AML-193 (cell line): ENCODE measurements around the gene WNT9B.

Source experiments
- DNase-seq, 2 experiments: peaks; one replicate each; lab custom pipeline; 2025; lab: John Stamatoyannopoulos, UW

The WNT9B gene

DNA sequence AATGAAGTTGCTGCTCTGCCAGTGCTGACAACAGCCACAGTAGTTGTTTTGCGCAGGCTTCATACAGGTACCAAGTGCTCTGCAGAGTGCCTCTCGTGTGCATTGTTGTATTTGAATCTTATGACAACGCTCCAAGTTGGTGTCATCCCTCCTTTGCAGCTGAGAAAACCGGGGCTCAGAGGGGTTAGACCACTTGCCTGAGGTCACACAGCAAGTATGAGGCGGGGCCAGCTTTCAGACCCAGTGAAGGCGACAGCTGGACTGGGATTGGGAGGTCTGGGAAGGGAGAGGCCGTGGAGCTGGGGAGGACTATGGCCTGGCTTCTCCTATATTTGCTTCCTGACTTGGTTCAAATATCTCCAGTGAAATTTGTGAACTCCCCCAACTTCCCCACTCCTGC is 33.2 kb downstream of the WNT9B start:
- no peak for DNase-seq

- no peak for DNase-seq
Observed at GRCh38 chr17:46885415-46886309, 34.3 kb downstream of the WNT9B start.

DNA sequence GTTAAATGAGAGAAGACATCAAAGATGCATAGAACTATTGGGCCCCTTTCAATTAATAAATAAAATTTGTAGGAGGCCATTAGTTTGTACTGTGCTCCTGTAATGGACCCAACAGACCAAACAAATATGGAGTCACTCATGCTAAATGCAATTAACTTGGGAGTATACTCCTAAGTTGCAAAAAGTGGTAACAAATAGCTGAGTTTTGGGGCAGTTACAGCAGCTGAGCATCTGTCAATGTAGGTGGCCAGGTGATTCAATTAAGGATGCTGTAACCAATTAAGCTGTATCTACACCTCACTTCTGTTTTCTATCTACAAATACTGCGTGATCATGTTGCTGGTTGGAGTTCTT is 34.9 kb downstream of the WNT9B start:
- DNase-seq = no peak

DNA sequence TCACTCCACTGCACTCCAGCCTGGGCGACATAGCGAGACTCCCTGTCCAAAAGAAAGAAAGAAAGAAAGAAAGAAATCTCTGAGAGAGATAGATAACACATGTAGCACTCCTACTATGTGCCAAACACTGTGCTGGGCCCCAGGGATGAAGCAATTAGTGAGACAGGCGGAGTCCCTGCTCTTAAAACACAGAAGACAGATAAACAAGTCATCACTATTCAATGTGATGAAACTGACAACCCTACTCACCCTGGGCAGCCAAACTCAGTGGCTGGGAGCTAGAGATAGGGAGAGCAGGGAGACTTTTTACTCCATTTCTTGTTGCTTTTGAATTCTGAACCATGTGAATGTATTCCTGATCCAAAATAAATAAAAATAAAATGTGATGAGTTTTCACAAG is 36.3 kb downstream of the WNT9B start:
- DNase-seq = no peak

GRCh38 chr17:46888727-46889126 is 37.3 kb downstream of the WNT9B start:
- DNase-seq = no peak

GRCh38 chr17:46889519-46889918 is 38.1 kb downstream of the WNT9B start:
- no peak for DNase-seq

DNA sequence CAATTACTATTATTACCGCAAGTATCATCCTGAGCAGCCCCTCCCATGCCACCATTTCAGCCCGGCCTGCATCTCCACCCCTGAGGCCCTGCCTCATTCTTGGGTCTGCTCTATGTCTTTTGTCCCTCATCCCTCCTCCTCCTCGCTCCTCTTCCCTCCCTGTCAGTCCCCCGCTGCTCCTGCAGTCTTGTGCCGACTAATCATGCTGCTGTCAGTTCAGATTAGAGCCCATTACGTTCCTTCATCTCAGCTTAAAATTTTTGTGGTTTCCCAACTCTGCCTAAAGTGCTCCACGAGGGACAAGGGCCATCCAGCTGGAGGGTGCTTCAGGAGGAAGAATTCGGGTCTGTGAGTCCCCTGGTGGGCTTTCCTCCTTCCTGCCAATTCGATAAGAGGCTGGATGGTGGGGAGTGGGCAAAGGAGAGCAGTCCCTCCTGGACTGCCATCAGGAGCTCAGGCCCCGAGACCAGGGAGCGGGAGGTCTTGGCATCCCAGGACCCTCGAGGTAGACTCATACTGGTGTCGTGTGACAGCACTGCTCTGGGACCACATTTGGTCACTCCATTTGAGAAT is 38.7 kb downstream of the WNT9B start:
- DNase-seq = no peak

GRCh38 chr17:46890638-46891037 is 39.3 kb downstream of the WNT9B start:
- no peak for DNase-seq

- DNase-seq = no peak
Observed at GRCh38 chr17:46892192-46892703, 40.9 kb downstream of the WNT9B start.

DNA sequence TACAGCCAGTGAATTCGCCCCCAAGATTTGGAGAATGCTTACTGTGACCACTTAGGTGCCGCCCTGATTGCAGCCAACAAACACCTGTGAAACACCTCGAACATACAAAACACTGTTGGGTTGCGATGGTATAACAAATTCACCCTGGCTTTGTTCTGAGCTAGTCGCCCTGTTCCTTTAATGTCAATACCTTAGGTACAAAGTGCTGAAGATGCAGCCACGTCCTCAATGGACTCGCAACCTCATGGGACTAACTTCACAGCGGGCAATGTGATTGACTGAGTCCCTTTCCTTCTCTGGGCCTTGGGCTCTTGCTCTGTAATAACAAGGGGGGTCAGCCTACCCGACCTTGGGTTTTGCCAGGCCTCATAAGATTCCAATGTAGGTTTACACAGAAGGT is 42.6 kb downstream of the WNT9B start:
- no peak for DNase-seq

- DNase-seq = no peak
Observed at GRCh38 chr17:46894476-46895151, 43.2 kb downstream of the WNT9B start.

- no peak for DNase-seq
Observed at GRCh38 chr17:46895171-46895570, 43.8 kb downstream of the WNT9B start.

DNA sequence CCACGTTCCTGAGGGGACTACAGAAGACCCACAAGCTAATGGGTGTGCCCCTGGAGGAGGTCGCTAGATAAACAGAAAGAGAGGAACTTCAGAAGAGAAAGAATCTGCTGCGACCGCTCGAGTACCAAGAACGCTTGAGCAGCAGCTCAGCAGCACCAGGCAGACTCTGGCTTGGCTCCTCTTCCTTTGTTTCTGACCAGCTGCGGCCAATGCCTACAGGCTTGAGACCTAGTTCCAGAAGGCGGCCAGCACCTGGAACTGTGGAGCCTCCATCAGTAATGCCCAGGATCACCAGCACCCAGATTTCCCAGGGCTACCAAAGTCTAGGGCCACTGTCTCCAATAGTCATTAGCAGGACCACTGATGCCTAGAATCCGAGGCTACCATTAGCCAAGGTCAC is 45.6 kb downstream of the WNT9B start:
- DNase-seq = no peak

DNA sequence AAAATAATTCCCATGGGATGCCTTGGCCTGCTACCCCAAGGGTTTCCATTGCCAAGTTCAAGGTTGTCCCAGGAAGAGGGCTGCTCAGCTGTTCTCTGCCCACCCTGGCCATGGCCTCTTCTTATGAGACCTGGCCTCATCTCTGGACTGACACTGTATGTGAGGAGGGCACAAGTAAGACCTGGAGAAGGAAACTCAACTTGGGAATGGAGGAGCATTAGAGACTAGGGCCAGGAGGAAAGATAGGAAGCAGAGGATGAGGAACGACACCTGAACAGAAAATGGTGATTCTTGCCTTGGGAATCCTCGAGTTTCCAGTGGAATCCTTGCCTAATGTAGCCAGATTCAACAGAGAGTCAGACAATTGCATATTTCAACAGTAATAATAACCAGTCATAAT is 47.0 kb downstream of the WNT9B start:
- DNase-seq = no peak

DNA sequence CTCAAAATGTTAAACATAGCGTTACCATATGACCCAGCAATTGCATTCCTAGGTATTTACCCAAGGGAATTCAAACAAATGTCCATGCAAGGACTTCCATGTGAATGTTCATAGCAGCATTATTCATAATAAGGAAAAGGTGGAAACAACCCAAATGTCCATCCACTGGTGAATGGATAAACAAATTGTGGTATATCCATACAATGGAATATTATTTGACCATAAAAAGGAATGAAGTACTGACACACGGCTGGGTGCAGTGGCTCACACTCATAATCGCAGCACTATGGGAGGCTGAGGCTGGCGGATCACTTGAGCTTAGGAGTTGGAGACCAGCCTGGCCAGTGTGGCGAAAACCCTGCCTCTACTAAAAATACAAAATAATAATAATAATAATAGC is 47.5 kb downstream of the WNT9B start:
- DNase-seq = no peak

GRCh38 chr17:46901291-46901690 is 49.9 kb downstream of the WNT9B start:
- no peak for DNase-seq

GRCh38 chr17:46903762-46904672 is 52.6 kb downstream of the WNT9B start:
- DNase-seq = no peak

- no peak for DNase-seq
Observed at GRCh38 chr17:46908068-46908737, 56.8 kb downstream of the WNT9B start.

DNA sequence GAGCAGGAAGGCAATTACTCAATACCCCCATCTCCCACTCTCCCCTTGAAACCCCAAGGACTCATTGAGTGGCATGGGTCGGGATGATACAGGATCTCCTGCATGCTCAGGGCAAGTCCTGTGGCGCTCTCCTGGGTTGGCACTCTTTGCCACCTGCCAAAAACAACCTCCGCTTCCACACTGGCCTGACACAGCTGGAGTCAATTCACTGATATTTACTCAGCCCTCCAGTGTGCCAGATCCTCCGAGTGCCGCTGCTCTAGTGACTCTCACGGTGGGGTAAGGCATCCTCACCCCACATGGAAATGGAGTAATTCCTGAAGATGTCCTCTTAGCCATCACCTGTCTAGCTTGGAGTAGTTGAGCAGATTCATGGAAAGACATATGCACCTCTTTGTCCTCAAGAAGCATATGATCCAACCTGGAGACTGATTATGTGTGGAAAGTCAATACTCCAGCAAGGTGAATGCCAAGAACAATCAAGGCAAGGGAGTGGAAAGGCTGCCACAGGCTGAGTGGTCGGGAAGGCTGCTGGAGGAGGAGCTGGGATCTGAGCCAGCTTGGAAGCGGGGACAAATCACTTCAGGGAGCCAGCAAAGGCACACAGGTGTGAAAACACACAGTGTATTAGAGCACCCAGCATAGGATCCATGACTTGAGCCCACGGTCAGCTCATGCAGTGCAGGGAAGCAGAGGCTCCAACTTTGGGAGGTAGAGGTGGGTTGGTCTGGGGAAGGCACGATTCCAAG is 59.0 kb downstream of the WNT9B start:
- DNase-seq = no peak

DNA sequence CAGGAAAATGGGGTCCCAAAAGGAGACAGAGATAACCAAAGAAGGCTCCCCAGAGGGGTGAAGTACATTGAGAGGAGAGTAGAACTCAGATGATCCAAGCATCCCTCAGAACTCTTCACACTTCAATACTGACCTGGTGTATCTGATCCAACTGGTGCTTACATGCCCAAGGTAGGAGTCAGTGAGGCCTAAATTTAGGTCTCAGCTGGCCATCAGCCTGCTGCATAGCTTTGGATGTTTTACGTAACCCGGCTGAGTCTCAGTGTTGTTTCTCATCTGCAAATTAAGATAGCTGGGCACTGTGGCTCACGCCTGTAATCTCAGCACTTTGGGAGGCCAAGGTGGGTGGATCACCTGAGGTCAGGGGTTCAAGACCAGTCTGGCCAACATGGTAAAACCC is 59.9 kb downstream of the WNT9B start:
- DNase-seq = no peak

- DNase-seq = no peak
Observed at GRCh38 chr17:46915596-46915995, 64.2 kb downstream of the WNT9B start.
